H1 (cell line): ENCODE results near the gene WDR35.

ENCODE experiments used
- ATF3 ChIP-seq: IDR thresholded peaks from 2 replicates; pipeline ENCODE4 v1.6.1; 2011; ENCODE audit warnings: low read depth, mild to moderate bottlenecking, low read length; ENCODE audit not compliant: insufficient read depth
- CHD2 ChIP-seq: IDR thresholded peaks from 2 replicates; pipeline ENCODE4 v1.6.1; 2012; ENCODE audit warnings: low read length, improper control_type of control experiment
- CREB1 ChIP-seq: IDR thresholded peaks from 2 replicates; pipeline ENCODE4 v1.6.1; 2012; ENCODE audit warnings: inconsistent platforms
- CTCF ChIP-seq, 3 experiments: IDR thresholded peaks; 1 replicate in 2 of 3; 2 replicates in 1 of 3; pipeline versions ENCODE4 v1.5.1 to v1.6.1; 2011; ENCODE audit warnings: low read length in 3 of 3, mild to moderate bottlenecking in 3 of 3, inconsistent platforms in 2 of 3, low read depth in 1 of 3, moderate library complexity in 1 of 3; ENCODE audit not compliant: insufficient read depth in 1 of 3; ENCODE audit errors: control extremely low read depth in 1 of 3
- EP300 ChIP-seq, 2 experiments: IDR thresholded peaks; 1 replicate in 1 of 2; 2 replicates in 1 of 2; pipeline ENCODE4 v1.6.1; 2011 to 2012; ENCODE audit warnings: low read depth in 2 of 2, low read length in 2 of 2, mild to moderate bottlenecking in 2 of 2, borderline replicate concordance in 1 of 2, inconsistent platforms in 1 of 2, moderate library complexity in 1 of 2
- JUN ChIP-seq: IDR thresholded peaks from 2 replicates; pipeline ENCODE4 v1.6.1; 2011; ENCODE audit warnings: low read depth, mild to moderate bottlenecking, improper control_type of control experiment, low read length
- KDM5A ChIP-seq: fragments of 200-600 bp; IDR thresholded peaks from 2 replicates; pipeline ENCODE4 v1.7.1; 2012; ENCODE audit warnings: mild to moderate bottlenecking, low read length, inconsistent platforms, mixed read lengths
- NRF1 ChIP-seq: IDR thresholded peaks from 2 replicates; pipeline ENCODE4 v1.6.1; 2011; ENCODE audit warnings: mild to moderate bottlenecking, low read depth, low read length, improper control_type of control experiment
- RFX5 ChIP-seq: IDR thresholded peaks from 2 replicates; pipeline ENCODE4 v1.6.1; 2011; ENCODE audit warnings: low read depth, low read length, improper control_type of control experiment, borderline replicate concordance
- YY1 ChIP-seq: IDR thresholded peaks from 2 replicates; pipeline ENCODE4 v1.6.1; 2011; ENCODE audit warnings: low read depth, mild to moderate bottlenecking, low read length

GRCh38 chr2:20021405-20022009 is 31.6 kb upstream of the WDR35 start:
- TF ChIP-seq CREB1 = no peak
- no peak for TF ChIP-seq CTCF (IDR thresholded peaks at IDR 0.05; ENCODE audit: control extremely low read depth in 1 of 3, insufficient read depth in 1 of 3, low read depth in 1 of 3, low read length in 3 of 3)
- no peak for TF ChIP-seq RFX5
- no peak for TF ChIP-seq YY1
- no peak for TF ChIP-seq KDM5A
- TF ChIP-seq CHD2 = no peak
- TF ChIP-seq ATF3 = no peak
- no peak for TF ChIP-seq NRF1
- no peak for TF ChIP-seq JUN
- TF ChIP-seq EP300 (IDR thresholded peaks at IDR 0.05; ENCODE audit: borderline replicate concordance in 1 of 2, low read depth in 2 of 2, low read length in 2 of 2) = no peak
